CD4-positive, alpha-beta T cell treated with Interleukin-17A for 1 hour (primary cell): Measurements from ENCODE around the gene EARS2.
"Not testable (repeated sequence)": the region's sequence is repeated elsewhere in the genome, so short reads cannot be mapped to it uniquely, and the experiment has no call there.

Experiments
- DNase-seq: peaks from one replicate; pipeline ENCODE4 v3.0.0-alpha.2; 2020

Gene EARS2

GRCh38 chr16:23556881-23557778 is at the start of gene EARS2, which contains the start of gene UBFD1:
Gene EARS2 (minus strand): TSS chr16:23557350. CDS start chr16:23557343, 7 bp downstream.
Gene UBFD1 (plus strand): TSS chr16:23557727. CDS start chr16:23557743, 16 bp downstream.
- DNase-seq = peak; percentile 96

- peak; percentile 32 for DNase-seq
Measured at GRCh38 chr16:23597003-23597756, 40.0 kb upstream of the EARS2 start.

GRCh38 chr16:23595951-23596720 is 39.0 kb upstream of the EARS2 start, which contains the start of gene NDUFAB1:
Gene NDUFAB1 (minus strand): TSS chr16:23596316. CDS start chr16:23596290, 26 bp downstream.
- DNase-seq = peak; percentile 91

- no peak for DNase-seq
Measured at GRCh38 chr16:23595246-23595950, 38.2 kb upstream of the EARS2 start.

GRCh38 chr16:23594186-23594585 is 37.0 kb upstream of the EARS2 start:
- DNase-seq = no peak

GRCh38 chr16:23590181-23590580 is 33.0 kb upstream of the EARS2 start:
- no peak for DNase-seq

GRCh38 chr16:23587726-23588125 is 30.6 kb upstream of the EARS2 start:
- no peak for DNase-seq

GRCh38 chr16:23584186-23585076 is 27.3 kb upstream of the EARS2 start:
- no peak for DNase-seq

GRCh38 chr16:23583271-23583670 is 26.1 kb upstream of the EARS2 start:
- DNase-seq = not testable (repeated sequence)

- no peak for DNase-seq
Measured at GRCh38 chr16:23581764-23582163, 24.6 kb upstream of the EARS2 start.

- DNase-seq = no peak
Measured at GRCh38 chr16:23580391-23580790, 23.2 kb upstream of the EARS2 start.

- DNase-seq = no peak
Measured at GRCh38 chr16:23579371-23579770, 22.2 kb upstream of the EARS2 start.

- no peak for DNase-seq
Measured at GRCh38 chr16:23578101-23578830, 21.1 kb upstream of the EARS2 start.

GRCh38 chr16:23577493-23577892 is 20.3 kb upstream of the EARS2 start:
- no peak for DNase-seq

GRCh38 chr16:23575834-23576233 is 18.7 kb upstream of the EARS2 start:
- no peak for DNase-seq

- no peak for DNase-seq
Measured at GRCh38 chr16:23573817-23574216, 16.7 kb upstream of the EARS2 start.

GRCh38 chr16:23572394-23572793 is 15.2 kb upstream of the EARS2 start:
- no peak for DNase-seq

GRCh38 chr16:23571895-23572294 is 14.7 kb upstream of the EARS2 start:
- no peak for DNase-seq

GRCh38 chr16:23570992-23571632 is 14.0 kb upstream of the EARS2 start:
- no peak for DNase-seq

- DNase-seq = no peak
Measured at GRCh38 chr16:23567602-23568001, 10.5 kb upstream of the EARS2 start.
